GM19351 (cell line): ENCODE data around the gene PSIP1.
"Not testable (repeated sequence)": the region's sequence is repeated elsewhere in the genome, so short reads cannot be mapped to it uniquely, and the experiment has no call there.

Experiments used
- ATAC-seq: cut with Tn5 transposase; IDR thresholded peaks from one replicate; pipeline ENCODE4 v1.9.1; 2021; ENCODE audit warnings: mild to moderate bottlenecking, moderate library complexity; ENCODE audit not compliant: unreplicated experiment

The PSIP1 gene

DNA sequence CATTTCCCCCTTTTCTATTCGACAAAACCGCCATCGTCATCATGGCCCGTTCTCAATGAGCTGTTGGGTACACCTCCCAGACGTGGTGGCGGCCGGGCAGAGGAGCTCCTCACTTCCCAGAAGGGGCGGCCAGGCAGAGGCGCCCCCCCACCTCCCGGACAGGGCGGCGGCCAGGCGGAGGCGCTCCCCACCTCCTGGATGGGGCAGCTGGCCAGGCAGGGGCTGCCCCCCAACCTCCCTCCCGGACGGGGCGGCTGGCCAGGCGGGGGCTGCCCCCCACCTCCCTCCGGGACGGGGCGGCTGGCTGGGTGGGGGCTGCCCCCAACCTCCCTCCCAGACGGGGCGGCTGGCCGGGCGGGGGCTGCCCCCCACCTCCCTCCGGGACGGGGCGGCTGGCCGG lies 68.9 kb downstream of the PSIP1 start:
- ATAC-seq, result not testable (repeated sequence)

DNA sequence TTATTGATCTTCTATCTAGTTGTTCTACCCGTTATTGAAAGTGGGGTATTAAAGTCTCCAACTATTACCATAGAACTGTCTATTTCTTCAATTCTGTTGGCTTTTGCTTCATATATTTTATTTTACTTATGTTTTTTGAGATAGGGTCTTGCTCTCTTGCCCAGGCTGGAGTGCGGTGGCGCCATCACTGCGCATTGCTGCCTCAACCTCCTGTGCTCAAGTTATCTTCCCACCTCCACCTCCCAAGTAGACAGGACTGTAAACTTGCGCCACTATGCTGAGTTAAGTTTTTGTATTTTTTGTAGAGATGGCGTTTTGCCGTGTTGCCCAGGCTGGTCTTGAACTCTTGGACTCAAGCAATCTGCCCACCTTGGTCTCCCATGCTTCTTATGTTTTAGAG lies 71.9 kb downstream of the PSIP1 start:
- ATAC-seq, result no peak

DNA sequence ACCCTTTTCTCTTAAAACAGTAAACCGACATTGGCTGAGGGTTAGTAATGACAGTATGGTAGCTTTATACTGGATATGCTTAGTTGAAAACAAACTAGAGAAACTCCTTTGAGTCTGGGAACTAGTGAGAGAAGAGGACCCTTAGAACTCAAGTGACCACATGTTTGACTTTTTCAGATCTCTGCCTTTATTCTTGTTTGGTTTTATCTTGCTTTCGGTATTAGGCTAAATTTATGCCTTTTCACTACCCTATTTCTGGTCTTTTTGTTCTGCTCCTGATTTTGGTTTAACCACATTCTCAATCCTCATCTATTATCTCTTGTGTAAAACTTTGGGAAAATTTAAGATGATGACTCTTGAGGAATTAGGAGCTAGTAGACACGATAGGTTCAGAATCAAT lies 77.1 kb downstream of the PSIP1 start:
- ATAC-seq, result peak; percentile 61

DNA sequence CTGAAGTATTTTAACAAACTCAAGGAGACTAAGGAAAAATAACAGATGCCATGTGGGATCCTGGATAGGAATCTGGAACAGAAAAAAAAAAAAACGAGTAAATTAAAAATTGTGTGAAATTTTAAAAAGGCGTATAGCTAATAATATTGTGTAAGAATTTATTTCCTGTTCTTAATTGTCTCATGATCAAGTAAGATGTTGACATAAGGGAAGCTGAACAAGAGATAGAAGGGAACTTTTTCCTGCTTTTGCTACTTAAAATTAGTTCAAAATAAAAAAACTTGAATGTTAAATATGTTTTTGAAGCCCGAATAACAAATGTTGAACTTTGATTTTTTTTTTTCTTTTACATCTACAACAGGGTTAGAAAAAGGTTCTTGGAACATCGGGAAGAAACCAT lies 77.6 kb downstream of the PSIP1 start:
- no peak for ATAC-seq

DNA sequence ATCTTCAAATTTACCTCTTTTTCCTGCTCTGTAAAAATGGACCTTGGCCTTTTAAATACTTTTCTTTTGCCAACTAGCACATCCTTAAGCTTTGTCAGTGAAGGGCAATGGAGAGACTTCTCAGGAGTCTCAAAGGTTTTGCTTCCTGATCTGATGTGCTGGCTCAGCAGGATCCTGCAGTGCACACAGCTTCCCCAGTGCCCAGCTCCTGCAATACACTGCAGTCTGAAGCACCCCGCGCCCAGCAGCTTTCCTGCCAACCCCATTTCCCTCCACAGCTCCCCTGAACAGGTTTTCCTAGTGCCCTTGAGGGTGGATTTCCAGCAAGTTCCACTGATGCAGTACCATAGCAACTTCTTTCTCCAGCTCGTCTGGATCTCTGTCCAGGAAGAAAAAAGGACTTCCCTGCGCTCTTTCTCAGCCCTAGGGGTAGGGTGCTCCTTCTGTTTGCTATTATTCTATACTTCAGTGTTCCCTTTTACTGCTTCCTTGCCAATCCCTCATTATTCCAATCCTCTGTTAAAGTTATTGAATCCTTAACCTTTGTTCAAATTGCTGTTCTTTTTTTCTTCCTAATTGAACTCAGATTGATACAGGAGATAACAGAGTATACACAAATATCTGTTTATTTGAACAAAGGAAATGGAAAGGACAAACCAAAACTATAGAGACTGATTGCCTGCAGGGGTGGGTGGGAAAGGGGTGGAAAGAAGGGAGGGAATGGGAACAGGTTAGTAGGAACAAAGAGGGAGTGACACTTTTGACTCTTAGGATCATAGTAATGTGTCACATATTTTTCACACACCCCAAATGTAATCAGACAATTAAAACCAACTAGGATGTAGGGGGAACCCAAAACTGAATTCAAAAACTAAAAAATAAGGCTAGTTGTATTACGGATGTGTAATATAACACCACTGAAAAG lies 79.6 kb downstream of the PSIP1 start:
- no peak for ATAC-seq

DNA sequence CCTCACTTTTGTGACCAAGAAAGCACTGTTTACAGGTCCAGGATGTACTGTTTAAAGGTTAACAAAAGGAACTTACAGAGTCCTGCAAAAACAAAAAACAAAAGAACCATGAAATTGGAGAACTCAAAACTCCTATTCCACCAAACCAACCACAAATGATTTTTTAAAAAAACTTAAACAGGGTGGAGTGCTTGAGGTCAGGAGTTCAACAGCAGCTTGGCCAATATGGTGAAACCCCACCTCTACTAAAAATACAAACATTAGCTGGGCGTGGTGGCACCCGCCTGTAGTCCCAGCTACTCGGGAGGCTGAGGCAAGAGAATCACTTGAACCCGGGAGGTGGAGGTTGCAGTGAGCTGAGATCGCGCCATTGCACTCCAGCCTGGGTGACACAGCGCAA lies 83.1 kb downstream of the PSIP1 start:
- ATAC-seq, result not testable (repeated sequence)

DNA sequence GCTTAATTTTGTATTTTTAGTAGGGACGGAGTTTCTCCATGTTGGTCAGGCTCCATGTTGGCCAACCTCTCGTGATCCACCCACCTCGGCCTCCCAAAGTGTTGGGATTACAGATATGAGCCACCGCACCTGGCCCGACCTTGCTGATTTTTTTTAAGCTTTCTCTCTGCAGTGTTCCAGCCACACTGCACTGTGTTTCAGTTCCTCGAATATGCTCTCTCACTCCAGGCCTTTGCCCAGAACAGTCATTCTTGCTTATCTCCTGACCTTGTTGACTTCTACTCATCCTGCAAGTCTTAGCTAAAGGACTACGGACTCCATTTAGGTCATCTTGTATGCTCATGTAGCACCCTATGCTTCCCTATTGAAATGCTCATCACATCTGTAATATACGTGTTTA lies 84.8 kb downstream of the PSIP1 start:
- peak; percentile 41 for ATAC-seq

DNA sequence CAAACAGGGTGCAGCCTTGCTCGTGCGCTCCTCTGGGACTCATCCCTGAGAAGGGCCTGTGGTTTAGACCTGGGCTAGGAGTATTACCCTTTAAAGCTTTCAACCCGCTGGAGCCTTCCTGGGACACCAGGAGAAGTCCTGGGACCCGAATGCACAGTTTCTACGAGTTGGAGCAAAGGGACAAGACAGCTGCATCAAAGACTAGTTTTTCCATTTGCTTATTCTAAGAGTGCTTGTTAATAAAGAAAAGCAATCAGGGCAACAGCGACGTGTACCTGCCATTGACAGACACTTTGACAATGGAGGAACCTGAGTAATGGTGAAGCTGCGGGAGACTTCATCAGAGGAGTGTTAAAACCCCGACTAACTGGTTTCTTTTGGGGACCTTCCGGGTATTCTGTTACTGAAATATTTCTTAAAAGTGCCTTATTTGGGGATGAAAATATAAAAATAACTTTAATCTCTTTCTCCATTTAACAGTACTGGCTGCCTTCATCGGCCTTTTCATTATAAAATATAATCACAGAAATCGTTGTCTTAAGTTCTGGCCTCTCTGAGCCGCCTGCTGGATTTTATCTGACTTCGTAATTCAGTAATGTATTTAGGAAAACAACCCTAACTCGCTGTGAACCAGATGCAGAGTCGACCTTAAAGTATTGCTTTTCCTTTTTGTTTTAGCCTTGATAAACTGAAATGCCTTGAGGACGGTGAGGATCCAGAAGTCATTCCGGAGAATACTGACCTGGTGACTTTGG lies 87.4 kb downstream of the PSIP1 start:
- ATAC-seq, result no peak

DNA sequence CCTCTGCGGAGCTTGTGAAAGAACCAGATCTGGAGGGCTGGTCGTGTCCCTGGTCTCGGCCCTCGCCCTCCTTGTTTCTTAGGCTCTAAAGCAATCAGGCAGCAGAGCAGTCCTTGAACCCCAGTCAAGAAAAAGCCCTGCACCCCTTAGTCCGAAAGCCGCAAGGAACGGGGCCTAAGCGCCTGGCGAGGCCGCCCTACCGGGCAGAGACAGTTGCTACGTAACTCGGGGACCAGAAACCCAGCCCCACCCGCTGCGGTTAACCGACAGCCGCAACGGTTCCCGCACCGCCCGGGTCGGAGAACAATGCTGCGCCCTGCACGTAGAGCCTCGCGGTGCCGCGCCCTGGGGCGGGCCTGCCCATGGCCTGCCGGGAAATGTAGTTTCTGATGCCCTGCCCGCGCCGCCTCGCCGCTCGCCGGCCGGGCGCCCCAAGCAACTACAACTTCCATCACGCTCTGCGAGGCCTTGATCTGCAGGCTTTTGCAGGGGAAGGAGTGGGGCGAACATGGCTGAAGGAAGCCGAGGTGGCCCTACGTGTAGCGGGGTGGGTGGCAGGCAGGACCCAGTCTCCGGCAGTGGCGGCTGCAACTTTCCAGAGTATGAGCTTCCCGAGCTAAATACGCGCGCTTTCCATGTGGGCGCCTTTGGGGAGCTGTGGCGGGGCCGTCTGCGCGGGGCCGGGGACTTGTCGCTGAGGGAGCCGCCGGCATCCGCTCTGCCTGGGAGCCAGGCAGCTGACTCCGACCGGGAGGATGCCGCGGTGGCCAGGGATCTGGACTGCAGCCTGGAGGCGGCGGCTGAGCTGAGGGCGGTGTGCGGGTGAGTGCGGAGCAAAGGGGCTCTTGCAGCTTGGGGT lies 88.2 kb downstream of the PSIP1 start, which contains the start of gene SNAPC3:
TSS of gene SNAPC3 (plus strand) at position 505 of the 859 bp plus-strand sequence. CDS start at position 509, 4 bp downstream.
- peak; percentile 91 for ATAC-seq

DNA sequence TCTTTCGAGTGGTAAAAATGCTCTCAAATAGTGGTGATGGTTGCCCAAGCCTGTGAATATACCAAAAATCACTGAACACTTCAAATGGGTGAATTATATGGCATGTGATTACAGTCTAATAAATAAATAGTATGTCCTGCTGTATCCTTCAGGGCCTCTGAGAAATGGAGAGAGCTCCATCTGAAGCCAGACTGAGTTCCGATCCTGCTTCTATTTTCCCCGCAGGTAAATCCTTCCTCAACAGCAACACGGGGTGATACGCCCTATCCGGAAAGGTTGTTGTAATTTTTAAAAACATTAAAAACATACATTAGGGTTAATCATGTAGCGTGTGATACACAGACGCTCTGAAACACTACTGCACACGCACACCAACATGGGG lies 88.8 kb downstream of the PSIP1 start:
- no peak for ATAC-seq

DNA sequence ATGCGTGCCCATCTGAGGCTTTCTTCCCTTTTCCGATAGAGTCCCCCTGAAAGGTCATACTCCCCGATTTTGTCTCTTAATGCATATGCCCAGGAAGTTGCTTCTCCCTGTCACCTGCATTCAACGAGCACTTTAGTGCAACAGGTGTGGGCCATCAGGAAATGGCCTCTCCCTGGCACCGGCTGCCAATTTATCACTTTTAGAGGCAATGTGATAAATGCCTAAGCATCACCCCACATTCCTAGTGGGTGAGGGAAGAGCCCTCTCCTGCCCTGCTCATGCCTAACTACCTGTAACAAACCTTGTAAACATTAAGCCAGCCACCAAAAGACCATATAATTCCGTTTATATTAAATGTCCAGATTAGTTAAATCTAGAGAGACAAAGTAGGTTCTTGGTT lies 89.2 kb downstream of the PSIP1 start:
- ATAC-seq, result no peak

DNA sequence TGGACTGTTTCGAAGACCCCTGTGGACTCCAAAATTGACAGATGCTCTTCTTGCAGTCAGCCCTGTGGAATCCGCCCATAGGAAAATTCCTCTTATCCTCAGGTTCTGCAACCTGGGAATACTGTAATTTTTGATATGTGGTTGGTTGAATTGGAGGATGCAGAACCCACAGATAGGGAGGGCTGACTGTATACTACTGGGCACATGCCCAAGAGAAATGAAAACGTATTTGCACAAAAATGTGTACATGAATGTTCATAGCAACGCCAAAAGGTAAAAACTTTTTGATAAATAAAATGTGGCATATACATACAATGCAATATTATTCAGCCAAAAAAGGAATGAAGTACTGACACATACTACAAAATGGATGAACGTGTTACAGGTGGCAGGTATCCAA lies 90.0 kb downstream of the PSIP1 start:
- ATAC-seq, result no peak

DNA sequence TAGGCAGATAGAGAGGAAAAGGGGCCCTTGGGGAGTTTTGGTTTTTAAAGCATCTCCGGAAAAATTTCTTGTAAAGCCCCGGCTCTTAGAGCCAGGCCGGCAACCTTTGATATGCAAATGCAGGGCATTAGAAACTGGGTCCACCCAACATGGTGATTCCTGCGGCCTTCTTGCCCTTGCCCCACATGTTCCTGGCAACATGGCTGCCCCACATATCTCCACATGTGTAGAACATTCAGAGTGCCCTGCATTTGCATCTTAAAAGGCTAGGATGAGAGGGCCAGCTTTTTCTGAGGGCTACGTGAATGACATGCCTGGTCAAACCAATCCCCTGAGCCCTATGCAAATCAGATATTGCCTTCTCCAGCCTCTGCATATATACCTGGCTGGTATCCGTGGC lies 93.1 kb downstream of the PSIP1 start:
- no peak for ATAC-seq

DNA sequence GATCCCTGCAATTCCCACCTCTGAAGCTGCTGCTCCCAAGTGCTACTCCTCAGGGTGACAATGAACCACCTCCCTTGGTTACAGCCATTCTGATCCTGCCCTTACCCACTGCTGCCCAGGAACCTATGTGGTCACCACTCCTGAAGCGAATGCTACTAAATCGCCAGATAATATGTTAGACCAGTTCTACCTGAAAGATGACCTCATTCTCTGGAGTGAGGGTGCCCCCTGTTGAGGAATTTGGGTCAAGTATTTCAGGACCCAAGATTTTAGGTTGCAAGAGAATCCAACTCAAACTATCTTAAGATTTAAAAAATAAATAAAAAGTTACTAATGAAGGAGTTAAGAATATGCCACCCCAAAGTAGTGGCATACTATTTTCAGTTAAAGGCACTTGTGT lies 93.9 kb downstream of the PSIP1 start:
- ATAC-seq, result peak; percentile 73
